ENCODE data around the gene ITGB1BP1.

GRCh38 chr2:9472511-9472910 lies 49.2 kb upstream of the ITGB1BP1 start:
- TF ChIP-seq POLR2A (IDR thresholded peaks at IDR 0.05) (no peak), CTCF (IDR thresholded peaks at IDR 0.05) (no peak)

All from sigmoid colon (tissue), 3 donors.